GM12878 (cell line): ENCODE results near the gene S1PR3. TPM values are rescaled to one million over a fixed set of nuclear protein-coding genes. Genes with fewer than 3 reads are reported as not detected.

Experiments used
- YY1 ChIP-seq: IDR thresholded peaks from 2 replicates; pipeline ENCODE4 v1.6.1; 2011; ENCODE audit warnings: low read depth, mild to moderate bottlenecking, low read length
- ZZZ3 ChIP-seq: IDR thresholded peaks from 2 replicates; pipeline ENCODE4 v1.6.1; 2011; ENCODE audit warnings: low read depth; ENCODE audit not compliant: control insufficient read depth, insufficient read length
- polyA plus RNA-seq, 11 experiments: library from polyadenylated mRNA; depleted of rRNA in 4 of 11; unstranded in 6 of 11; stranded (reverse) in 5 of 11; fragments of >200 nt; fragmentation: Nextera tagmentation in 4 of 11; fragmentation: Illumina TruSeq in 1 of 11; extraction: Ambion mirVana in 4 of 11; extraction: Trizol in 1 of 11; gene quantifications; 1 replicate in 1 of 11; 2 replicates in 10 of 11; pipeline versions ENCODE4 v1.2.1 to v1.2.3, GENCODE V29; 2011 to 2016; ENCODE audit warnings: inconsistent platforms in 2 of 11, missing spikeins in 2 of 11, low read depth in 1 of 11
- total RNA-seq, 4 experiments: library from RNA; depleted of rRNA in 3 of 4; stranded (reverse); fragments of >200 nt in 3 of 4; fragmentation: Illumina TruSeq in 1 of 4; extraction: Trizol in 1 of 4; gene quantifications; 2 replicates each; pipeline versions ENCODE4 v1.2.1 to v1.2.3, GENCODE V29; 2013 to 2021
- TF ChIP-seq, protein P1 (sequence below): fragments of 450-650 bp; IDR thresholded peaks from 2 replicates; pipeline ENCODE4 v1.6.1; 2016; ENCODE audit warnings: mild to moderate bottlenecking, moderate library complexity, borderline replicate concordance
- TF ChIP-seq, protein P2 (sequence below): fragments of 150-350 bp; IDR thresholded peaks from 2 replicates; pipeline ENCODE4 v1.6.1; 2016; ENCODE audit warnings: low read depth, low read length
- TF ChIP-seq, protein P3 (sequence below): fragments of 450-650 bp; IDR thresholded peaks from 2 replicates; pipeline ENCODE4 v1.6.1; 2017; ENCODE audit warnings: mild to moderate bottlenecking, moderate library complexity

Gene S1PR3
- total and polyA plus RNA-seq, 10 of the 15 experiments (the other 5 are each of a cell fraction or from before 2014, with no cell fraction given): 0.01 to 0.18 (median 0.01) TPM; not detected in 7

DNA sequence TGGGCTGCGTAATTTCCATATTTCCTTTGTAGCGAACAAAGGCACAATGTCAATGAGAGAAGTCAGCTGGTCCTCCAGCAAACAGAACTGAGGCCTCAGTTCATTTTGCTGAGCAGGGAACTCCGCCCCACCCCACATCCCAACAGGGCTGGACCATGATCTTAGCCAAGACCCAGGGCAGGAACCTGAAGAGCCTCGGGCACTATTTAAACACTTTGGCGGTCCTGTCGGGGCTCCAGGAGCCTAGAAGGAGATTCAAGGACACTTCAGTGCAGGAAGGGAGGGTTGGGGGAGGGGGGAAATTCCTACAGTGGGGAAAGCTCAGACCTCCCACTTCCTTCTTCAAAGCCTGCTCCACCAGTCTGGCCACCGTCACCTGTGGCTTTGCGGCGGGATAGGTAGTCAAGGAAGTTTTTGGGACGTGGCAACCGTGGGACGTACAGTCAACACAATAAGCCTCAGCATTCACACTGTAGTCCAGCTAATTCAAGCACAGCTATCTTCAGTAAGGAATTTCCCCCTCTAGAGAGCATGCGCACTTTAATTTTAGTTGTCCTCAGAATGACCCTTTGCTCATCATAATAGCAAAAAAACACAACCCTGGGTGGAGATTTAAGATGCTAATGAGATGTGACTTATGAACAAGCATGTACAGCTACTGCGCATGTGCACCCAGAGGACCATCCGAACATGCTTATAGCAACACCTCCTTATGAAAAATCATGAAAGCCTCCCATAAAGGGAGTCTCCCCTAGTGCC lies 30.9 kb downstream of the S1PR3 start (continued):
- TF ChIP-seq, protein P1, sequence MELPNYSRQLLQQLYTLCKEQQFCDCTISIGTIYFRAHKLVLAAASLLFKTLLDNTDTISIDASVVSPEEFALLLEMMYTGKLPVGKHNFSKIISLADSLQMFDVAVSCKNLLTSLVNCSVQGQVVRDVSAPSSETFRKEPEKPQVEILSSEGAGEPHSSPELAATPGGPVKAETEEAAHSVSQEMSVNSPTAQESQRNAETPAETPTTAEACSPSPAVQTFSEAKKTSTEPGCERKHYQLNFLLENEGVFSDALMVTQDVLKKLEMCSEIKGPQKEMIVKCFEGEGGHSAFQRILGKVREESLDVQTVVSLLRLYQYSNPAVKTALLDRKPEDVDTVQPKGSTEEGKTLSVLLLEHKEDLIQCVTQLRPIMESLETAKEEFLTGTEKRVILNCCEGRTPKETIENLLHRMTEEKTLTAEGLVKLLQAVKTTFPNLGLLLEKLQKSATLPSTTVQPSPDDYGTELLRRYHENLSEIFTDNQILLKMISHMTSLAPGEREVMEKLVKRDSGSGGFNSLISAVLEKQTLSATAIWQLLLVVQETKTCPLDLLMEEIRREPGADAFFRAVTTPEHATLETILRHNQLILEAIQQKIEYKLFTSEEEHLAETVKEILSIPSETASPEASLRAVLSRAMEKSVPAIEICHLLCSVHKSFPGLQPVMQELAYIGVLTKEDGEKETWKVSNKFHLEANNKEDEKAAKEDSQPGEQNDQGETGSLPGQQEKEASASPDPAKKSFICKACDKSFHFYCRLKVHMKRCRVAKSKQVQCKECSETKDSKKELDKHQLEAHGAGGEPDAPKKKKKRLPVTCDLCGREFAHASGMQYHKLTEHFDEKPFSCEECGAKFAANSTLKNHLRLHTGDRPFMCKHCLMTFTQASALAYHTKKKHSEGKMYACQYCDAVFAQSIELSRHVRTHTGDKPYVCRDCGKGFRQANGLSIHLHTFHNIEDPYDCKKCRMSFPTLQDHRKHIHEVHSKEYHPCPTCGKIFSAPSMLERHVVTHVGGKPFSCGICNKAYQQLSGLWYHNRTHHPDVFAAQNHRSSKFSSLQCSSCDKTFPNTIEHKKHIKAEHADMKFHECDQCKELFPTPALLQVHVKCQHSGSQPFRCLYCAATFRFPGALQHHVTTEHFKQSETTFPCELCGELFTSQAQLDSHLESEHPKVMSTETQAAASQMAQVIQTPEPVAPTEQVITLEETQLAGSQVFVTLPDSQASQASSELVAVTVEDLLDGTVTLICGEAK: no peak
- TF ChIP-seq, protein P2, sequence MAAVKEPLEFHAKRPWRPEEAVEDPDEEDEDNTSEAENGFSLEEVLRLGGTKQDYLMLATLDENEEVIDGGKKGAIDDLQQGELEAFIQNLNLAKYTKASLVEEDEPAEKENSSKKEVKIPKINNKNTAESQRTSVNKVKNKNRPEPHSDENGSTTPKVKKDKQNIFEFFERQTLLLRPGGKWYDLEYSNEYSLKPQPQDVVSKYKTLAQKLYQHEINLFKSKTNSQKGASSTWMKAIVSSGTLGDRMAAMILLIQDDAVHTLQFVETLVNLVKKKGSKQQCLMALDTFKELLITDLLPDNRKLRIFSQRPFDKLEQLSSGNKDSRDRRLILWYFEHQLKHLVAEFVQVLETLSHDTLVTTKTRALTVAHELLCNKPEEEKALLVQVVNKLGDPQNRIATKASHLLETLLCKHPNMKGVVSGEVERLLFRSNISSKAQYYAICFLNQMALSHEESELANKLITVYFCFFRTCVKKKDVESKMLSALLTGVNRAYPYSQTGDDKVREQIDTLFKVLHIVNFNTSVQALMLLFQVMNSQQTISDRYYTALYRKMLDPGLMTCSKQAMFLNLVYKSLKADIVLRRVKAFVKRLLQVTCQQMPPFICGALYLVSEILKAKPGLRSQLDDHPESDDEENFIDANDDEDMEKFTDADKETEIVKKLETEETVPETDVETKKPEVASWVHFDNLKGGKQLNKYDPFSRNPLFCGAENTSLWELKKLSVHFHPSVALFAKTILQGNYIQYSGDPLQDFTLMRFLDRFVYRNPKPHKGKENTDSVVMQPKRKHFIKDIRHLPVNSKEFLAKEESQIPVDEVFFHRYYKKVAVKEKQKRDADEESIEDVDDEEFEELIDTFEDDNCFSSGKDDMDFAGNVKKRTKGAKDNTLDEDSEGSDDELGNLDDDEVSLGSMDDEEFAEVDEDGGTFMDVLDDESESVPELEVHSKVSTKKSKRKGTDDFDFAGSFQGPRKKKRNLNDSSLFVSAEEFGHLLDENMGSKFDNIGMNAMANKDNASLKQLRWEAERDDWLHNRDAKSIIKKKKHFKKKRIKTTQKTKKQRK: no peak
- TF ChIP-seq ZZZ3 (no peak), YY1 (no peak)
- TF ChIP-seq, protein P3, sequence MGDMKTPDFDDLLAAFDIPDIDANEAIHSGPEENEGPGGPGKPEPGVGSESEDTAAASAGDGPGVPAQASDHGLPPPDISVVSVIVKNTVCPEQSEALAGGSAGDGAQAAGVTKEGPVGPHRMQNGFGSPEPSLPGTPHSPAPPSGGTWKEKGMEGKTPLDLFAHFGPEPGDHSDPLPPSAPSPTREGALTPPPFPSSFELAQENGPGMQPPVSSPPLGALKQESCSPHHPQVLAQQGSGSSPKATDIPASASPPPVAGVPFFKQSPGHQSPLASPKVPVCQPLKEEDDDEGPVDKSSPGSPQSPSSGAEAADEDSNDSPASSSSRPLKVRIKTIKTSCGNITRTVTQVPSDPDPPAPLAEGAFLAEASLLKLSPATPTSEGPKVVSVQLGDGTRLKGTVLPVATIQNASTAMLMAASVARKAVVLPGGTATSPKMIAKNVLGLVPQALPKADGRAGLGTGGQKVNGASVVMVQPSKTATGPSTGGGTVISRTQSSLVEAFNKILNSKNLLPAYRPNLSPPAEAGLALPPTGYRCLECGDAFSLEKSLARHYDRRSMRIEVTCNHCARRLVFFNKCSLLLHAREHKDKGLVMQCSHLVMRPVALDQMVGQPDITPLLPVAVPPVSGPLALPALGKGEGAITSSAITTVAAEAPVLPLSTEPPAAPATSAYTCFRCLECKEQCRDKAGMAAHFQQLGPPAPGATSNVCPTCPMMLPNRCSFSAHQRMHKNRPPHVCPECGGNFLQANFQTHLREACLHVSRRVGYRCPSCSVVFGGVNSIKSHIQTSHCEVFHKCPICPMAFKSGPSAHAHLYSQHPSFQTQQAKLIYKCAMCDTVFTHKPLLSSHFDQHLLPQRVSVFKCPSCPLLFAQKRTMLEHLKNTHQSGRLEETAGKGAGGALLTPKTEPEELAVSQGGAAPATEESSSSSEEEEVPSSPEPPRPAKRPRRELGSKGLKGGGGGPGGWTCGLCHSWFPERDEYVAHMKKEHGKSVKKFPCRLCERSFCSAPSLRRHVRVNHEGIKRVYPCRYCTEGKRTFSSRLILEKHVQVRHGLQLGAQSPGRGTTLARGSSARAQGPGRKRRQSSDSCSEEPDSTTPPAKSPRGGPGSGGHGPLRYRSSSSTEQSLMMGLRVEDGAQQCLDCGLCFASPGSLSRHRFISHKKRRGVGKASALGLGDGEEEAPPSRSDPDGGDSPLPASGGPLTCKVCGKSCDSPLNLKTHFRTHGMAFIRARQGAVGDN: no peak
